Anterior cingulate cortex (tissue), 58 donors: ENCODE data around the gene GDA.
"Not testable (repeated sequence)": the region's sequence is repeated elsewhere in the genome, so short reads cannot be mapped to it uniquely, and the experiment has no call there.

Source experiments
- DNase-seq, 58 donors: peaks; one replicate each; lab custom pipeline; 2025; lab: John Stamatoyannopoulos, UW

GDA gene

DNA sequence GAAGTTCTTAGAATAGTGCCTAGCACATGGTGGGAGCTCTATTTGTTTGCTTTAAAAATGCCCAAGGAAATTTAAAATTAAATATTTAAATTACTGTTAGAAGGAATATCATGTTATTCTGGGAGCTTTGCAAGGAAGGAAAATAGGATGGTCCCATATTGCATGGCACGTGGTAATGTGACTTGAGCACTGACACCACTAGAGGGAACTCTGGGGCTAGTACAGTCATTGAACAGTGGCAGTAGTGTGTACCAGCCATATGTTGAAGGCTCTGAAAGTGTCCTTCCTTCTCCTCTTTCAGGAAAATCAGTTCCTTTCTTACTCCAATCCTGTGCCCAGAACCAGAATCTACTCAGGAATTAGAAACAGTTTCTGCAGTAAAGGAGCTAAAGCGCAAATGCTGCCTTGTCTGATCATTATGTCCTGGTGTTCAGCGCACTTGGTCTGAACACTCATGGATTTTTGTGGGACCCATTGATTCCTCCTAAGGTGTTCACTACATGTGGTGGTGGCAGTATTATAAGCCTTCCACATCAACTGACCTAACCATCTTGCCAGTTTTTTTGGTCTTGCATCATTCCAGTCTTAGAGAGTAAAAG lies 54.1 kb downstream of the GDA start:
- peak in 4 of 58 donors; percentile 2 to 20 (median 10) for DNase-seq

GRCh38 chr9:72204062-72204461 lies 54.8 kb downstream of the GDA start:
- no peak for DNase-seq

- DNase-seq: no peak
Observed at GRCh38 chr9:72205513-72205912, 56.3 kb downstream of the GDA start.

- DNase-seq: no peak
Observed at GRCh38 chr9:72207278-72207677, 58.0 kb downstream of the GDA start.

- no peak for DNase-seq
Observed at GRCh38 chr9:72210522-72210921, 61.3 kb downstream of the GDA start.

- no peak for DNase-seq
Observed at GRCh38 chr9:72211047-72211446, 61.8 kb downstream of the GDA start.

GRCh38 chr9:72213906-72214305 lies 64.7 kb downstream of the GDA start:
- no peak for DNase-seq

- DNase-seq: no peak
Observed at GRCh38 chr9:72217306-72217842, 68.1 kb downstream of the GDA start.

DNA sequence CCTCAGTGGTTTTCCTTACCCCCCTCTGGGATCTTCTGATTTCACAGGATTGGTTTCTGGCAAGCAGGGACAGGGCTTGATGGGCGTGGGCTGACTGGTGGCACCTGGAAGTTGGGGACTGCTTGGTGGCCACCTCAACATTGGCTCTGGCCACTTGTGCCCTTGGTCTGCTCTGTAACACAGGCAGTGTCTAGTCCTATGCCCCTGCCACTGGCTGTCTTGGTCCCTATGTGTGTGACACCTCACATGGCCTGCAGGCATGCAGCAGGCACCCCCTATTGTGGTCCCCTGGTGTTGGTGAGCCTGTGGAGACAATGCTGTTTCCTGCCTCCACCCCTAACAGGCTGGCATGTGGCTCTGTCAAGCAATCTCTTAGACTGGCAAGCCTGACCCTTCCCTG lies 71.3 kb downstream of the GDA start:
- no peak for DNase-seq

DNA sequence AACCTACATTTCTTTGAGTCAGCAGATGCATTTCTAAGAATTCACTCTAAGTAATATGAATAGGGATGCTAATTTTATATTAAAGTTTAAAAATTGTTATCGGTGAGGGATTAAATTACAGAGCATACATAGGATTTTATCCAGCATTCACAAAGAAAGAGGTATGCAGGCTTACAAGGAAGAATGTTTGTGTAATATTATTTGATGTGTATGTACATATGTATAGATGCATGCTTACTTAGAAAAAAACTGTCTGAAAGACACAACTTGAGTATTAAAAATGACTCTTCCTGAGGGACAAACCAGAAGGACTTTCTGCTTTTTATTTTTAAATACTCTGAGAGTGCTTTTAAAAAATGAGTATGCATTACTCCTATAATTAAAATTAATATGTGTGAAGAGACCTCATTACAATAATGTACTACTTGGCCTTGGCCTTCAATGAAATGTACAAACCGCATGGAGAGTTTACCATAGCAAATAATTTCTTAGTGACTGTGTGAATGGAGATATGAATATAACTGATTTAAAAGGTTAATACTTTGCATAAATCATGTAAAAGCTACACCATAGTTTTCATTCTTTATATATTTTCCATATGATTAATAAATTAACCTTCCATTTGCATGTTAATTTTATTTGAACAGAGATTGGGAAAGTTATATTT lies 77.0 kb downstream of the GDA start:
- no peak for DNase-seq

DNA sequence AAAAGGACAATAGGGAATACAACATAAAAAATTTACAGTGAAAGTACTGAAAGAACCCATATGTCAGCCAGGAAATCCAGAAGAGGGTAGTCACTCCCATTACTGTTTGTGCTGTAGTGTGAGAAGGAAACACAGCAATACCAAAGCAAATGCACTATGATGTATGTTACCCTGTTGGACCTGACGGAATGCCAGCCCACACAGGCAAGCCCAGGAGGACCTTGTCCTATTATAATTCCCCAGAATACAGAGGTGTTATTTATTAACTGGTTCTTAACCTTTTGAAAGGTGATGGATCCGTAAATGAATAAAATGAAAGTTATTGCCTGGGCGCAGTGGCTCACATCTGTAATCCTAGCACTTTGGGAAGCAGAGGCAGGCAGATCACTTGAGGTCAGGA lies 79.0 kb downstream of the GDA start:
- no peak for DNase-seq

GRCh38 chr9:72232778-72233177 lies 83.5 kb downstream of the GDA start:
- no peak for DNase-seq

GRCh38 chr9:72247549-72247948 lies 98.3 kb downstream of the GDA start:
- DNase-seq: no peak

- no peak for DNase-seq
Observed at GRCh38 chr9:72251589-72251988, 102.3 kb downstream of the GDA start.

GRCh38 chr9:72254901-72255545 lies 105.8 kb downstream of the GDA start:
- peak in 5 of 58 donors; percentile 1 to 18 (median 6) for DNase-seq

- no peak for DNase-seq
Observed at GRCh38 chr9:72255569-72255968, 106.3 kb downstream of the GDA start.

DNA sequence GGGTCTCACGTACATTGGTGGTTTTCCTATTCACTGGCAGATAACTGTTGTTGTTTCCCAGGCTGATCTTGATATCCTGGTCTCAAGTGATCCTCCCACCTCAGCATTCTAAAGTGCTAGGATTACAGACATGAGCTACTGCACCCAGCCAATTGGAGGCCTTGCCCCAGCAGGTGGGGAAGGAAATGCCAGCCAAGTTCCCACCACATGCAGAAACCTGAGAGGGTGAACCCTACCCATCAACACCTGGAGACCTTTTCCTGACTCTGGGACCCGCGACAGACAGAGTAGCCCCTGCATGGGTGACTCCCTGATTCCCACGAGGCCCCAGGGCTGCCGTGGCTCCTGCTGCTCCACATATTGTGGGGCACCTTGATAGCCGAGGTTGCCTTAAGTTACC lies 107.7 kb downstream of the GDA start:
- no peak for DNase-seq

DNA sequence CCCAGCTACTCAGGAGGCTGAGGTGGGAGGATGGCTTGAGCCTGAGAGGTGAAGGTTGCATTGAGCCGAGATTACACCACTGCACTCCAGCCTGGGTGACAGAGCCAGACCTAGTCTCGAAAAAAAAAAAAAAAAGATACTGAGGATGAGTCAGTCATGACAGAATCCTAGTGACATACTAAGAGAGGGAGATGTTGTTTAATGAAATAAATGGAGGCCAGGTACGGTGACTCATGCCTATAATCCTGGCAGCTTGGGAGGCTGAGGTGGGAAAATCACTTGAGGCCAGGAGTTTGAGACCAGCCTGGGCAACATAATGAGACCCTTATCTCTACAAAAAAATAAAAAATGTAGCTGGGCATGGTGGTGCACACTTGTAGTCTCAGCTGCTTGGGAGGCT lies 108.6 kb downstream of the GDA start:
- DNase-seq: no peak

GRCh38 chr9:72262063-72262462 lies 112.8 kb downstream of the GDA start:
- no peak for DNase-seq

DNA sequence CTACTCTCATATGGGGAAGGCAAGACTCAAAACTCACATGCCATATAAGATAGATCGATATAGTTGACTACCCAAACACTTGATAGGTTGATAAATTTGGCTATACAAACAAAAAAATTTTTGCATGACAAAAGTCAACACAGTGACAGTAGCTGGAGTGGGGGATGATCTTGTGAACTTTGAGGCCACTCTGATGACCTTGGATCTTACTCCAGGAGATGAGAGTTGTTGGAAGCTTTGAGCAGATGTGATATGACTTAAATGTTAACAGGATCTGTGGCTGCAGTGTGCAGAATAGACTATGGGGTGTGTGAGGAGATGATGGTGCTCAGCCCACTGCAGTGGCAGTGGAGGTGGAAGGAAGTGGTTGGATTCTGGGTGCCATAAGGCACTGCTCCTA lies 114.3 kb downstream of the GDA start:
- no peak for DNase-seq

GRCh38 chr9:72268961-72269360 lies 119.7 kb downstream of the GDA start:
- DNase-seq: no peak

GRCh38 chr9:72270359-72270758 lies 121.1 kb downstream of the GDA start:
- DNase-seq: not testable (repeated sequence)
